Activated T-helper 9 cell treated with anti-CD3 and anti-CD28 coated beads, Interleukin-2, amount 50 U/mL, for 16 hours (primary cell): ENCODE measurements around the gene NKX2-8.
"Not testable (repeated sequence)": the region's sequence is repeated elsewhere in the genome, so short reads cannot be mapped to it uniquely, and the experiment has no call there.

Experiments used
- DNase-seq: peaks from one replicate; pipeline ENCODE4 v3.0.0-alpha.2; 2020; ENCODE audit warnings: low read depth

NKX2-8 gene

GRCh38 chr14:36580141-36580855 is 2.1 kb downstream of the NKX2-8 start:
- no peak for DNase-seq

DNA sequence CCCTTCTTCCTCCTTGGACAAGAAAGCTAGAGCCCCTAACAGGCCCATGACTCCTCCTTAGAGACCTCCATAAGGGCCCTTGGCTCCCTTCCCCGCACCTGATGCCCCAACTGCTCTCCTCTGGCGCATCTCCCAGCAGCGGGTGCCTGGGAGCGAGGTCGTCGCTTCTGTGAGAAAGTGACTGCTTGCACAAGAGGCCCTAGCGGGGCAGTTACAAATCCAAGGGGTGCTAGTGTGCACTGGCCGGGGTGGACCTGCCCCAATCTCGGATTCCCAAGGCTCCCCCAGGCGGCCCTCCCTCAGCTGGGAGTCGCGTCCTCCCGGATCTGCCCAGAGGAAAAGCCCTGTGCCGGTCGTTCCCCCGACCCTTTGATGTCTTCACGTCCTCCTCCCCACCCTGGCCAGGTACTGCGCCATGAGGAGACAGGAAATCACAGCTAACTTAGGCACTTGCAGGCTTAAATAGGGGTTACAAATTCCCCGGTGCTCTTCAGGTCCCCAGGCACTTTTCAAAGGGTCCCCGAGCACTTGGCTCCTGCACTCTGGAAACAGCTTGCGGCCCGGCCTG is 2.8 kb downstream of the NKX2-8 start:
- no peak for DNase-seq

GRCh38 chr14:36579001-36579555 is 3.3 kb downstream of the NKX2-8 start:
- no peak for DNase-seq

DNA sequence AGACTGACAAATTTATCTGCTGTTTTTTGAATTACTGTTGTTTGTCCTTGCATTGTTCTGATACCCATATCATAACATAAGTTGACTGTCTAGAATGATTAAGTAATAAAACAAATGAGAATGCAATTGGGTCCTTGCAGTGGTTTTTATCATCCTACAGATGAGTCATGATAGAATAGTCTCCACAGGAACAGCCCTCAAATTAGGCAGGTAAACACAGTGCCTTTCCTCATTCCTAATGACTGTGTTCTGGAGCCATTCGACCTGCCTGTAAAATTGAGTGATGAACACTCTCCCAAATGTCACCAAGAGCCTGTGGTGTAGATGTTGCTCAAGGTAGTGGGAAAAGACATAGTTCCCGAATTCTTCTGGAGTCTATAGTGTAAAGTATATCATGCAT is 12.3 kb downstream of the NKX2-8 start:
- no peak for DNase-seq

DNA sequence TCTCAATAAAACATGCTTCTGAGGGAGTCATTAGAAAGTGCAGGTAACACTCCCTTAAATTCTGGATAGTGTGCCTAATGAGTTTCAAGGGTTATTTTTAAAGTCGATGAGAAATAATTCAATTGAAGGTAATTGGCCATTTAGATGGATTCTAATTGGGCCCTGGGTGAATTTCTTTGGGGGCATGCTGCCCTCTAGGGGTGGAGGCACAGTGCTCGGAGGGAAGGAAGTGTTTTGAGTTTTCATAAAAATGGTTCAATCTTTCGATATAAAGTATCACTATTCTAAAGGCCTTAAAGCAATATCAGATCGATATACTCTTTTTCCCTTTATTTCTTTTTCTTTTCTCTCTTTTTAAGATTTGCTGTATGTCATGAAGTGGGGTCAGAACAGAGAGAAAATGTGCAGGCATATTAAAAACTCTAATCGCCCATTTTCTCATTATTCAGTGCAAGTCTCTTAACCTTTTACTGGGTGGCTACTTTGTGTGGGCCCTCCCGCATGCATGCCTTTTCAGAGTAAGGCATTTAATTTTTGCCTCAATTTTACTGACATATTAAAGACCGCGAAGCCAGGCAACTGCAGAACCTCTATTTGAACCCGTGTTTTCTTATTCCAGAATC is 25.5 kb downstream of the NKX2-8 start:
- no peak for DNase-seq

GRCh38 chr14:36555998-36556743 is 26.2 kb downstream of the NKX2-8 start:
- no peak for DNase-seq

DNA sequence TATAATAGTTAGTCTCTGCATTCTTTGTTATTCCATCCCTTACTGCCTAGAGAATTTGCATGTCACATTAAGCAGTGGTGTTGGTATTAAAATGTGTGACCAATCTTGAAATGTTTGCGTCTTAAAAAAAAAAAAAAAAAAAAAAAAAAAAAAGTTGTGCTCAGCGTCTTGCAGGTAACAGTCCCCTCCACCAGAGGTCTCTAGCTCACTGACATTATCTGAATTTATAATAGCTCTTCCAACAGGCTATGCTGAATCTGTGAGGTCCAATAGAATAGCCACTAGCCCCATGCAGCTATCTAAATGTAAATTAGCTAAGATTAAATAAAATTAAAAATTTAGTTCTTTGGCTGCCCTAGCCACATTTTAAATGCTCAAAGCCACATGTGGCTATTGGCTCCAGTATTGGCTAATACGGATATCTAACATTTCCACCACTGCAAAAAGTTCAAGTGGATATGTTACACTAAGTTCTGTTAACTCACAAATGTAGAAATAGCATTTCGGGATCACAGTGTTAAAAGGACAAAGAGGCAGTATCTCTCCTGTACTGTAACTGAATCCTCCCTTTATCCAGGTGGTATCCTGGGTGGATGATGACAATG is 28.7 kb downstream of the NKX2-8 start:
- no peak for DNase-seq

GRCh38 chr14:36550899-36551298 is 31.5 kb downstream of the NKX2-8 start:
- no peak for DNase-seq

DNA sequence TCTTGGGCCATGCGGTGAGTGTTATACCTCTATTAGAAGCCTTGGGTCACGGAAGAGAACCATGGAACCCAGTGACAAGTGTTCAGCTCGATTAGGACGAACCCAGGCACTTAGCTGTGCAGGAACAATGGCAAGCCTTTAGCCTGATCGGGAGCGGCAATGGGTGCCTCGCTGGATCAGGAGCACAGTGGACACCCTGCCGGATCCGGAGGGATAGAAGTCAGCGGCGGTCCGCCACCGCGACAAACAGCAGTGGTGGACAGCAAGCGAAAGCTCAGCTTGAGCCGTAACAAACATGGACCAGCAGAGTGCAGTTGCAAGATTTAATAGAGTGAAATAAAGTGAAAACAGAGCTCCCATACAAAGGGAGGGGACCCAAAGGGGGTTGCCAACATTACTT is 38.1 kb downstream of the NKX2-8 start:
- not testable (repeated sequence) for DNase-seq

DNA sequence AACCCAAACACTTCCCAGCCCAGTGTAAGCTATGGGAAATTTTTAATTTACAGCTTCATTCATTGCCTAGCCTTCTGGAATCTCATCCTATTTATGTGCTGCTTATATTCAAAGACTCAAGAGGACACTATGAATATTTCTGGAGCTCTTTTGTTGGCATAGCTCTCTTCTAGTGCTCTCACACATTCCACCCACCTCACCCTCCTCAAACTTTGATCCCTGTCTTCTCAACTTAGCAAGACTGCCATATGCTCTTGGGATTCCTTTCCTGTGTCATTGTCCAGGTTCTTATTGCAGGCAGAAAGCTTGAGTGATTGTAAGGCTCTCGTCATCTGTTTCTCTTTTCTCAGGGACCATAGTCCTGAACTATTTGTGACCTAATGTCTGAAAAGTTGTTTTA is 44.4 kb downstream of the NKX2-8 start:
- DNase-seq = no peak
